ENCODE data around the gene STX2.

STX2 gene

GRCh38 chr12:130817804-130818203 is 21.2 kb downstream of the STX2 start:
- no peak for DNase-seq
- Histone ChIP-seq H3K4me3 (ENCODE audit: low read depth, low read length) (no peak overlapping the region), H3K27me3 (ENCODE audit: insufficient read depth, low read depth, severe bottlenecking) (no peaks in the 10 kb centered on the region), H3K27ac (no peak overlapping the region), H3K9me3 (ENCODE audit: severe bottlenecking) (no peaks in the 10 kb centered on the region), H3K36me3 (peaks cover 38% of the 10 kb centered on the region)
- TF ChIP-seq CTCF (IDR thresholded peaks at IDR 0.05; ENCODE audit: low read depth, low read length): no peak

- Histone ChIP-seq H3K4me3 (ENCODE audit: low read depth, low read length) (no peak overlapping the region), H3K9me3 (ENCODE audit: severe bottlenecking) (no peaks in the 10 kb centered on the region), H3K27me3 (ENCODE audit: insufficient read depth, low read depth, severe bottlenecking) (no peaks in the 10 kb centered on the region), H3K27ac (peak overlapping the region; percentile 15), H3K36me3 (peaks cover 37% of the 10 kb centered on the region)
- DNase-seq: no peak
- no peak for TF ChIP-seq CTCF (IDR thresholded peaks at IDR 0.05; ENCODE audit: low read depth, low read length)
These were observed 23.0 kb downstream of the STX2 start for GRCh38 chr12:130816097-130816496.

- Histone ChIP-seq H3K36me3 (peaks cover 38% of the 10 kb centered on the region), H3K4me3 (ENCODE audit: low read depth, low read length) (no peak overlapping the region), H3K9me3 (ENCODE audit: severe bottlenecking) (no peaks in the 10 kb centered on the region), H3K27me3 (ENCODE audit: insufficient read depth, low read depth, severe bottlenecking) (no peaks in the 10 kb centered on the region), H3K27ac (peak overlapping the region; percentile 36)
- no peak for TF ChIP-seq CTCF (IDR thresholded peaks at IDR 0.05; ENCODE audit: low read depth, low read length)
- peak; percentile 28 for DNase-seq
These were observed 23.9 kb downstream of the STX2 start for GRCh38 chr12:130815028-130815741.

- no peaks in the 10 kb centered on the region for H3K9me3 ChIP-seq (ENCODE audit: severe bottlenecking)
- no peak for DNase-seq
- no peak overlapping the region for H3K27ac ChIP-seq
- peaks cover 45% of the 10 kb centered on the region for H3K36me3 ChIP-seq
- no peak overlapping the region for H3K4me3 ChIP-seq (ENCODE audit: low read depth, low read length)
- TF ChIP-seq CTCF (IDR thresholded peaks at IDR 0.05; ENCODE audit: low read depth, low read length): no peak
- H3K27me3 ChIP-seq (ENCODE audit: insufficient read depth, low read depth, severe bottlenecking): no peaks in the 10 kb centered on the region
These were observed 25.1 kb downstream of the STX2 start for GRCh38 chr12:130813949-130814348.

GRCh38 chr12:130813436-130813835 is 25.6 kb downstream of the STX2 start:
- no peak overlapping the region for H3K27ac ChIP-seq
- no peaks in the 10 kb centered on the region for H3K27me3 ChIP-seq (ENCODE audit: insufficient read depth, low read depth, severe bottlenecking)
- peaks cover 49% of the 10 kb centered on the region for H3K36me3 ChIP-seq
- H3K9me3 ChIP-seq (ENCODE audit: severe bottlenecking): no peaks in the 10 kb centered on the region
- peak; percentile 33; the same call in 1 of the 2 replicates for TF ChIP-seq CTCF (IDR thresholded peaks at IDR 0.05; ENCODE audit: low read depth, low read length)
- no peak overlapping the region for H3K4me3 ChIP-seq (ENCODE audit: low read depth, low read length)
- no peak for DNase-seq

GRCh38 chr12:130809791-130810190 is 29.3 kb downstream of the STX2 start:
- Histone ChIP-seq H3K9me3 (ENCODE audit: severe bottlenecking) (no peaks in the 10 kb centered on the region), H3K27ac (no peak overlapping the region), H3K4me3 (ENCODE audit: low read depth, low read length) (no peak overlapping the region), H3K36me3 (peaks cover 70% of the 10 kb centered on the region), H3K27me3 (ENCODE audit: insufficient read depth, low read depth, severe bottlenecking) (no peaks in the 10 kb centered on the region)
- DNase-seq: no peak
- no peak for TF ChIP-seq CTCF (IDR thresholded peaks at IDR 0.05; ENCODE audit: low read depth, low read length)
